ES-I3 (cell line): Measurements from ENCODE around the gene PLG.
"Not testable (repeated sequence)": the region's sequence is repeated elsewhere in the genome, so short reads cannot be mapped to it uniquely, and the experiment has no call there.

ENCODE experiments used
- H3K36me3 ChIP-seq: 2 replicates; pipeline ENCODE4 v1.6.1; 2013; ENCODE audit warnings: mild to moderate bottlenecking, low read length, control low read depth, moderate library complexity; ENCODE audit not compliant: insufficient read depth
- H3K4me1 ChIP-seq: 2 replicates; pipeline ENCODE4 v1.6.1; 2013; ENCODE audit warnings: mild to moderate bottlenecking, control low read depth, low read length; ENCODE audit not compliant: insufficient read depth
- H3K9ac ChIP-seq: 2 replicates; pipeline ENCODE4 v1.6.1; 2013; ENCODE audit warnings: low read depth, mild to moderate bottlenecking, low read length, moderate library complexity
- H3K9me3 ChIP-seq: 2 replicates; pipeline ENCODE4 v1.6.1; 2013; ENCODE audit warnings: mild to moderate bottlenecking, low read length, moderate library complexity; ENCODE audit not compliant: control insufficient read depth, insufficient read depth

Gene PLG

GRCh38 chr6:160795721-160796120 is 93.7 kb downstream of the PLG start:
- Histone ChIP-seq H3K36me3 (no peaks in the 10 kb centered on the region), H3K4me1 (peaks cover 3% of the 10 kb centered on the region; the same call in 1 of the 2 replicates), H3K9ac (no peak overlapping the region), H3K9me3 (peaks cover 4% of the 10 kb centered on the region; the same call in 1 of the 2 replicates)

GRCh38 chr6:160798625-160799024 is 96.6 kb downstream of the PLG start:
- no peaks in the 10 kb centered on the region for H3K36me3 ChIP-seq
- H3K9me3 ChIP-seq: peaks cover 4% of the 10 kb centered on the region; the same call in 1 of the 2 replicates
- no peaks in the 10 kb centered on the region for H3K4me1 ChIP-seq
- H3K9ac ChIP-seq: no peak overlapping the region

GRCh38 chr6:160799801-160800506 is 97.9 kb downstream of the PLG start:
- H3K36me3 ChIP-seq: no peaks in the 10 kb centered on the region
- no peak overlapping the region for H3K9ac ChIP-seq
- H3K9me3 ChIP-seq: peaks cover 4% of the 10 kb centered on the region; the same call in 1 of the 2 replicates
- no peaks in the 10 kb centered on the region for H3K4me1 ChIP-seq

- Histone ChIP-seq H3K4me1 (no peaks in the 10 kb centered on the region), H3K9me3 (peaks cover 4% of the 10 kb centered on the region; the same call in 1 of the 2 replicates), H3K36me3 (no peaks in the 10 kb centered on the region), H3K9ac (no peak overlapping the region)
These were observed 99.4 kb downstream of the PLG start for GRCh38 chr6:160801418-160801817.

GRCh38 chr6:160802049-160802448 is 100.0 kb downstream of the PLG start:
- H3K9me3 ChIP-seq, H3K9ac ChIP-seq, H3K36me3 ChIP-seq, H3K4me1 ChIP-seq: not testable (repeated sequence)
